ENCODE results near the gene CYP27C1.
"Not testable (repeated sequence)": the region's sequence is repeated elsewhere in the genome, so short reads cannot be mapped to it uniquely, and the experiment has no call there.

Gene CYP27C1, protein sequence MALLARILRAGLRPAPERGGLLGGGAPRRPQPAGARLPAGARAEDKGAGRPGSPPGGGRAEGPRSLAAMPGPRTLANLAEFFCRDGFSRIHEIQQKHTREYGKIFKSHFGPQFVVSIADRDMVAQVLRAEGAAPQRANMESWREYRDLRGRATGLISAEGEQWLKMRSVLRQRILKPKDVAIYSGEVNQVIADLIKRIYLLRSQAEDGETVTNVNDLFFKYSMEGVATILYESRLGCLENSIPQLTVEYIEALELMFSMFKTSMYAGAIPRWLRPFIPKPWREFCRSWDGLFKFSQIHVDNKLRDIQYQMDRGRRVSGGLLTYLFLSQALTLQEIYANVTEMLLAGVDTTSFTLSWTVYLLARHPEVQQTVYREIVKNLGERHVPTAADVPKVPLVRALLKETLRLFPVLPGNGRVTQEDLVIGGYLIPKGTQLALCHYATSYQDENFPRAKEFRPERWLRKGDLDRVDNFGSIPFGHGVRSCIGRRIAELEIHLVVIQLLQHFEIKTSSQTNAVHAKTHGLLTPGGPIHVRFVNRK

GRCh38 chr2:127220102-127220767 is at the start of gene CYP27C1:
Gene CYP27C1, minus strand, starts transcription at chr2:127220299. Its CDS starts 29 bp downstream, at chr2:127220270.
- FAIRE-seq = no peak

GRCh38 chr2:127261804-127262406 is 41.8 kb upstream of the CYP27C1 start:
- FAIRE-seq = no peak

DNA sequence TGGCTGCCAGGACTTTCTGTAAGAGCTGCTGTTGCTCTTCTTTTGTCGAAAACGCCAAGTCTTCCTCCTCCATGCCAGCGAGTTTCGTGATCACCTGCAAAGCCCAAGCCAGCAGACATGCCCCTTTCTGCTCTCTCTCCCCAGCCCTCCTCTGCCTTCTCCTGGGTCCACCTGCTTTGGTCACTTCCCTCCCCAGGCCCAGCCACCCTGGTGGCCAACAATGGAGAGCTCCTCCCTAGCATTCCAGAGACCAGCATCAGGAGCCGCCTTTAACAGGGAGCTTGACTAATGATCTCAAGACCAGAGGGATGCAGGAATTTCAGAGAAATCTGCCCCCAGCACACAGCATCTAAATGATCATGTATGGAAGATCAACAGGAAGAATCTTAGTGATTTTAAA is 39.3 kb upstream of the CYP27C1 start:
- FAIRE-seq = no peak

GRCh38 chr2:127256866-127257265 is 36.8 kb upstream of the CYP27C1 start:
- FAIRE-seq = no peak

GRCh38 chr2:127256381-127256780 is 36.3 kb upstream of the CYP27C1 start:
- FAIRE-seq = no peak

DNA sequence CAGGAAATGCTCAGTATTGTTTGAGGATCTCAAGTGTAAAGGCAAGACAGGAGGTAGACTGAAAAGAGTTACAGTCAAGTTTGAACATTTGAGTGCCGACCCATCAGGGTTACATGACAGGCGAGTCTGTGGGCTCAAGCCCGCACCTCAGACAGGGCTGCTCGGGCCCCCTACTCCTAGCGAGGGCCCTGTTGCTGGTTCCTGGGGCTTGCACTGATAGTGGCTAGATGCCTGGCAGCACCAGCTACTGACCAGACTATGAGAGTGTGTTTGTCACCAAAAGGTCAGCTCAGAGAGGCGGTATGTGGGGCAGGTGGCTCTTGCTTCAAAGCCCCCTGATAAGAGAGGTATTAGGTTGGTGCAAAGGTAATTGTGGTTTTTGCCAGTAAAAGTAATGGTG is 35.6 kb upstream of the CYP27C1 start:
- FAIRE-seq = no peak

DNA sequence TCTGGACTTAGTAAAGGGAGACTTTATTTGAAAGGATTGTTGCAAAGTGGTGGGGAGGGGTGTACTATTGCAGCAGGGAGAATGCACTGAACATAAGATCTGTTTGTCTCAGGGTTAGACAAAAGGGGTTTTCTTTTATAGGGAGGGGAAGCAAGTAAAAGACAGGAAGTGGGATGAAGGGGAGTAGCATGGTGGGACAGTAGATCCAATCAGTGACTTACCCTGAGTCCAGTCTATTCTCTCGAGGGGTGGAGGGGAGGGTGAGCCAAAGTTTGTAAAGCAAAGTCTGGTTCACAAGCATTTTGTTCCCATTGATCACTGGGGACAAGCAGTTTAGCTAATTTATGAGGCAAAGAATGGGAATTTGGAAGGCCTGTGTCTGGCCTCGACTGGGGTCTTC is 35.0 kb upstream of the CYP27C1 start:
- FAIRE-seq = no peak

DNA sequence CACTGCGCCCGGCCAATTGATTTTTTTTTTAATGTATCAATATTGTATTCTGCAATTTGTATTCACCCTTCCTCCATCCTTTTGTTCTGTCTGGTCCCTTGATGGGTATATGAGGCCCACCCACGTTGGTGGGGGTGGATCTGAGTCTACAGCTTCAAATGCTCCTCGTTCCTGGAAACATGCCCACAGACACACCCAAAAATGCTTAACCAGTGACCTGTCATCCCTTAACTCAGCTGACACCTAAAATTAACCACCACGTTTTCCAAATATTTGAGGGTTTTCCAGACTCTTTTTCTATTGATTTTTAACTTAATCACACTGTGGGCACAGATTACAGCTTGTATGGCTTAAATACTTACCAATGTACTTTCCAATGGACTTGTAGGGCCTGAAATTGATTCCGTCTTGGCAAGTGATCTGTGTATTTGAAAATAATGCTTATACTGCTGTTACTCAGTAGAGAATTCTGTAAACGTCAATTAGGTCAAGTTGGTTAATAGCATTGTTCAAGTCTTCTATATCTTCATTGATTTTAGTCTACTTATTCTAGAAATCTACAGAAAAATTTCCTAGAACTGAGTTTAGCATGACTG is 34.4 kb upstream of the CYP27C1 start:
- no peak for FAIRE-seq

GRCh38 chr2:127241184-127241583 is 21.1 kb upstream of the CYP27C1 start:
- FAIRE-seq = not testable (repeated sequence)

GRCh38 chr2:127239395-127239794 is 19.3 kb upstream of the CYP27C1 start:
- no peak for FAIRE-seq

DNA sequence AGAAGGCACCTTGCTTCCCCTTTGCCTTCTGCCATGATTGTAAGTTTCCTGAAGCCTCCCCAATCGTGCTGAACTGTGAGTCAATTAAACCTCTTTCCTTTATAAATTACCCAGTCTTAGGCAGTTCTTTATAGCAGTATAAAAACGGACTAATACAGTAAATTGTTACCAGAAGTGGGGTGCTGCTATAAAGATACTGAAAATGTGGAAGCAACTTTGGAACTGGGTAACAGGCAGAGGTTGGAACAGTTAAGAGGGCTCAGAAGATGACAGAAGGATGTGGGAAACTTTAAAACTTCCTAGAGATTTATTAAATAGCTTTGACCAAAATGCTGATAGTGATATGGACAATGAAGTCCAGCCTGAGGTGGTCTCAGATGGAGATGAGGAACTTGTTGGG is 17.7 kb upstream of the CYP27C1 start:
- not testable (repeated sequence) for FAIRE-seq

DNA sequence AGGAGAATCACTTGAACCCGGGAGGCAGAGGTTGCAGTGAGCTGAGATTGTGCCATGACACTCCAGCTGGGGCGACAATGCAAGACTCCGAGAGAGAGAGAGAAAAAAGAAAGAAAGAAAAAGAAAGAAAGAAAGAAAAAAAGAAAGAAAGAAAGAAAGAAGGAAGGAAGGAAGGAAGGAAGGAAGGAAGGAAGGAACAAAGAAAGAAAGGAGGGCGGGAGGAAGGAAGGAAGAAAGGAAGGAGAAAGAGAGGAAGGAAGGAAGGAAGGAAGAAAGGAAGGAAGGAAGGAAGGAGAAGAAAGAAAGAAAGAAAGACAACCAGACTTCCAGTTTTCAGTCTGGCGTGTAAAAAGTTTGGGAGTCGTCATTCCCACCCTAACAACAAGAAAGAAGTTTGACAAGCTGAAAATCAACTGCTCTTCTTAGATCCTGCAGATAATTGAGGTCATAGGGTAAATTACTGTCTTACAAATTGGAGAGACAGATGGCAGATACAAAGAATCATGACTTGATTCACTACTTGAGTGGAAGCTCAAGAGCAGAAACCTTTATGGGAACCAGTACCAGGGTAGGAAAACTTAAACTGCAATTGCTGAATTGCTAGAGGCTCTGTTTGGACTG is 15.1 kb upstream of the CYP27C1 start:
- FAIRE-seq = no peak

DNA sequence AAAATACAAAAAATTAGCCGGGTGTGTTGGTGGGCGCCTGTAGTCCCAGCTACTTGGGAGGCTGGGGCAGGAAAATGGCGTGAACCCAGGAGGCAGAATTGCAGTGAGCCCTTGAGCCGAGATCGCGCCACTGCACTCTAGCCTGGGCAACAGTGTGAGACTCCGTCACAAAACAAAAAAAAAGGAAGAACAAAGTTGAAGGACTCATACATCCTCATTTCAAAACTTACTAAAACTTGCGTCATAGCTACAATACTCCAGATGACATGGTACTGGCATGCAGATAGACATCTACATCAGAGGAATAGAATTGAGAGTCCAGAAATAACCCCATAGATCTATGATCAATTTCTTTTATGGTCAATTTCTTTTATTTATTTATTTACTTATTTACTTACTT is 13.6 kb upstream of the CYP27C1 start:
- no peak for FAIRE-seq

- no peak for FAIRE-seq
These were observed 11.2 kb upstream of the CYP27C1 start for GRCh38 chr2:127231130-127231865.

DNA sequence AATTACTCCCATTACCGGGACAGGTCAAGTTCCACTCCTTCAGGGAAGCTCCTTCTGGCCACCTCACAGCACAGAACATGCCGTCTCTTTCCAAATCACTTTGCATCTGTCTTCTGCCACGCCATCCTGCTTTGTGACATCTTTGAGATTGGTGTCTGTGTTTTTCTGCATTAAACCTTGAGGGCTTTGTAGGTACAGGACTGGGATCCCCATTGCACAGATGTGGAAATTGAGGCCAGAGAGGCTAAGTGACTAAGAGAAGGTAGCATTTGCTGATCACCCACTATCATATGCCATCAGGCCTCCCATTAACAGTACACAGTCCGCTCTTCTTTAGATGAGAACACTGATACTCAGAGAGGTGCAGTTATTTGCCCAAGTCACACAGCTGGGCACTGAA is 9.5 kb upstream of the CYP27C1 start:
- no peak for FAIRE-seq

DNA sequence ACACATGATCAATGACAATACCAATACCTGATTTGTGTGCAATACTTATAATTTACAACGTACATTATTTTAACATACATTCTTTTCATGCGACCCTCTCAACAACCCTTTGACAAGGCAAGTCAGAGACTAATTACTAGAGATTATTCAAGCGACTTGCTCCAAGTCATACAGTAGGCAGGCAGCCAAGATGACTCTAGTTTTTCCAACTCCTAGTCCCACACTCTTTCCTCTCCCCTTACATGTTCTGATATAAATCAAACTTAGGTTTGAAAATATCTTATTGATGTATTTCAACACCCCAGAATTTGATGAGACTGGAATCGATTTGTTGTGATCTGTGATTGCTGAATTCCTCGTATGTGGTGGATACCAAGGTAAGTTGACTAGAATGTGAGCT is 8.0 kb upstream of the CYP27C1 start:
- no peak for FAIRE-seq

GRCh38 chr2:127227264-127227660 is 7.2 kb upstream of the CYP27C1 start:
- FAIRE-seq = not testable (repeated sequence)

GRCh38 chr2:127226520-127227263 is 6.6 kb upstream of the CYP27C1 start:
- no peak for FAIRE-seq

DNA sequence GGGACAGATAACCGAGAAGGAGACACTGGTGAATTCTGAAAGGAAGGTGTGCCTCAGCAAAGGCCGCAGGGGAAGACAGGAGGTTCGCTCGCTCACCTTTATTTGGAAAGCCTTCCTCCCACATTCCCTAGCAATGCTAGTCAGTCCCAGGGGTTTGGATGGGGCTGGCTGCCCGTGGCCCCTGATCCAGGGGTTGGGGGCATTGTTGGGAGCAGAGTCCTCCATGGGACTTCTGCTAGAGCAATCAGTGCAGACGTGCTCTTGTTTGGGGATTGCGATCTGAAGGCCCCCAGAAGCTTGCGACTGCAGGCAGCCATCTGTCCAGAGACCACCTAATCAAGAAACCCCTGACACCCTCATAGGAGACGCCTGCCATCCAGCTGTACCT is 6.0 kb upstream of the CYP27C1 start:
- FAIRE-seq = no peak

DNA sequence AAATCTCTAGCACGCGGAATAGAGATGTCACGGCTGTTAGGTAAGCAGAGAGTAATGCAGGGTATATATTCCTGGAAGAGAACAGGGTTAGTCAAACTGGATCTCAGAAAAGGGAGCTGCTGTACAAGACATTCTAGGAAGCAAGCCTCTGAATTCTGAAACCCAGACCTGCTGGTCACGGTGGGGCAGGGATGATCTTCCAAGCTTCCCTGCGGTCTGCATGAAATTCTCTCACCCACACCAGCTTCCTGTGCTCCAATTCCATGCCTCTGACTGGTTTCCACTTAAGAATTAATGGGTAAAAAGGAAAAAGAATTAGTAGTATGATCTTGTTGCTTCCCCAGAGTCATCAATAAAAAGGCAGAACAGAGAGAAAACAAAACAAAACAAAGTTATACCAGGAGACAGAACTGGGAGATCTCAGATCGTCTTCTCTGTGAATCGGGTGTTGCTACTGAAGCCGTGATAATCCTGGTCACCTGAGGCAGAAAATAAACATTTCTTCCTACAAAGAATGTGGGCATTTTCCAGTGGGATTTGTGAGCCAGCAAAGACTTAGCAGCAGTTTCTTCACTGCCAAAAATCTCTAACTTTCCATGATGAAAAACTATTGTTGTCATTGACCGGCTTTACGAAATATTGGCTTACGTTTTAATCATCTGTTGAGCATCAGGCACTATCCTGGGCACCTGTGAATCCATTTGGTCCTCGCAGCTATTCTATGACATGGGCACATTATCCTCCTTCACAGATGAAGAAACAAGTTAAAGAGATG is 5.3 kb upstream of the CYP27C1 start:
- no peak for FAIRE-seq

Data from colon (tissue), 2 donors.